GM12878 (cell line): Measurements from ENCODE around the gene CPS1. TPM values are rescaled to one million over a fixed set of nuclear protein-coding genes. Genes with fewer than 3 reads are reported as not detected.

Experiments used
- ATAC-seq: fragments of 200-7000 bp; cut with Tn5 transposase; 3 replicates; pipeline ENCODE4 v1.9.1; 2020; ENCODE audit warnings: mild to moderate bottlenecking, moderate library complexity
- BruUV-seq: library from RNA; stranded (reverse); fragments of 400-500 nt; replicated peaks from 2 replicates; lab custom pipeline; 2021; lab: Mats Ljungman, UMichigan
- CTCF ChIA-PET: fragments of 300-600 bp; sonication (Branson Sonifier 250); formaldehyde crosslinking; extraction: SDS; loops from one replicate; lab custom pipeline; 2021; ENCODE audit warnings: inconsistent platforms; lab: Yijun Ruan, JAX
- POLR2A ChIA-PET: fragments of 350-600 bp; formaldehyde crosslinking; extraction: SDS; loops from one replicate; lab custom pipeline; 2021; ENCODE audit warnings: inconsistent platforms; lab: Charles Lee
- RAD21 ChIA-PET: fragments of 300-600 bp; sonication (Branson Sonifier 250); formaldehyde crosslinking; loops from one replicate; lab custom pipeline; 2023; ENCODE audit warnings: antibody characterized with exemption; ENCODE audit not compliant: unreplicated experiment; lab: Charles Lee
- SMC1A ChIA-PET: fragments of 300-600 bp; sonication (Branson Sonifier 250); formaldehyde crosslinking; loops from one replicate; lab custom pipeline; 2023; ENCODE audit not compliant: unreplicated experiment, uncharacterized antibody; lab: Charles Lee
- DNase-seq: peaks from one replicate; pipeline ENCODE4 v3.0.0-alpha.2; 2011; ENCODE audit warnings: low read depth, low spot score
- FAIRE-seq: peaks from 3 replicates; lab custom pipeline; 2011; peaks lifted over from hg19 to GRCh38; lab: Jason Lieb, UNC
- H2AFZ ChIP-seq: 2 replicates; pipeline ENCODE4 v1.6.0; 2011; ENCODE audit warnings: low read depth, low read length, control low read depth; ENCODE audit not compliant: control insufficient read depth
- H3K27ac ChIP-seq: 2 replicates; pipeline ENCODE4 v1.5.1; 2011; ENCODE audit warnings: control low read depth; ENCODE audit not compliant: control insufficient read depth, insufficient read depth
- H3K27me3 ChIP-seq, 2 experiments: replicated peaks in 1 of 2; 2 replicates each; pipeline versions ENCODE4 v1.6.0 to v1.6.1; 2011; ENCODE audit warnings: low read length in 1 of 2; ENCODE audit not compliant: control insufficient read depth in 2 of 2, insufficient read depth in 2 of 2
- H3K36me3 ChIP-seq, 2 experiments: 2 replicates each; pipeline ENCODE4 v1.5.1; 2011; ENCODE audit warnings: low read length in 1 of 2; ENCODE audit not compliant: control insufficient read depth in 2 of 2, insufficient read depth in 2 of 2
- H3K4me1 ChIP-seq: 2 replicates; pipeline ENCODE4 v1.6.1; 2011; ENCODE audit warnings: mild to moderate bottlenecking, low read length, moderate library complexity, mixed read lengths; ENCODE audit not compliant: control insufficient read depth, insufficient read depth
- H3K4me2 ChIP-seq: 2 replicates; pipeline ENCODE4 v1.6.0; 2011; ENCODE audit warnings: control low read depth; ENCODE audit not compliant: control insufficient read depth, insufficient read depth
- H3K4me3 ChIP-seq: fragments of 200-600 bp; sonication (generic); 2 replicates; pipeline ENCODE4 v1.5.1; 2016
- H3K79me2 ChIP-seq: 2 replicates; pipeline ENCODE4 v1.6.0; 2011; ENCODE audit warnings: low read length; ENCODE audit not compliant: control insufficient read depth, insufficient read depth
- H3K9ac ChIP-seq: 2 replicates; pipeline ENCODE4 v1.8.0; 2011; ENCODE audit warnings: low read length, control low read depth, mixed read lengths; ENCODE audit not compliant: control insufficient read depth, insufficient read depth
- H3K9me3 ChIP-seq: replicated peaks from 3 replicates; pipeline ENCODE4 v1.5.1; 2011; ENCODE audit warnings: mild to moderate bottlenecking, low read length; ENCODE audit not compliant: control insufficient read depth, insufficient read depth
- H4K20me1 ChIP-seq: 2 replicates; pipeline ENCODE4 v1.6.0; 2011; ENCODE audit not compliant: control insufficient read depth, insufficient read depth
- CEBPB ChIP-seq, 2 experiments: fragments of 150-350 bp in 1 of 2; IDR thresholded peaks; 2 replicates each; pipeline ENCODE4 v1.6.1; 2012 to 2014; ENCODE audit warnings: low read depth in 2 of 2, low read length in 2 of 2, borderline replicate concordance in 1 of 2, inconsistent platforms in 1 of 2
- GABPA ChIP-seq: IDR thresholded peaks from 2 replicates; pipeline ENCODE4 v1.6.1; 2014; ENCODE audit warnings: antibody characterized with exemption, low read depth, mild to moderate bottlenecking, inconsistent platforms
- SREBF2 ChIP-seq: IDR thresholded peaks from 2 replicates; pipeline ENCODE4 v1.6.1; 2012; ENCODE audit warnings: mild to moderate bottlenecking, low read length
- WGBS: methylation state at CpG from one replicate; pipeline ENCODE4 v1.1.6; 2016; ENCODE audit warnings: low lambda C conversion rate; ENCODE audit not compliant: insufficient replicate concordance, insufficient coverage; ENCODE audit errors: missing lambda C conversion rate; 5-methylcytosine and 5-hydroxymethylcytosine counted together
- in situ Hi-C: fragments of 300-500 bp; cut with MboI; formaldehyde crosslinking; loops from 9 replicates; pipeline ENCODE4 v1.14.3; 2018; ENCODE audit warnings: mixed read lengths
- intact Hi-C: fragments of 100-400 bp; cut with micrococcal nuclease; formaldehyde crosslinking; loops from one replicate; pipeline ENCODE4 v1.14.2; 2022; ENCODE audit not compliant: unreplicated experiment
- polyA plus RNA-seq, 11 experiments: library from polyadenylated mRNA; depleted of rRNA in 4 of 11; unstranded in 6 of 11; stranded (reverse) in 5 of 11; fragments of >200 nt; fragmentation: Nextera tagmentation in 4 of 11; fragmentation: Illumina TruSeq in 1 of 11; extraction: Ambion mirVana in 4 of 11; extraction: Trizol in 1 of 11; gene quantifications; 1 replicate in 1 of 11; 2 replicates in 10 of 11; pipeline versions ENCODE4 v1.2.1 to v1.2.3, GENCODE V29; 2011 to 2016; ENCODE audit warnings: inconsistent platforms in 2 of 11, missing spikeins in 2 of 11, low read depth in 1 of 11
- total RNA-seq, 4 experiments: library from RNA; depleted of rRNA in 3 of 4; stranded (reverse); fragments of >200 nt in 3 of 4; fragmentation: Illumina TruSeq in 1 of 4; extraction: Trizol in 1 of 4; gene quantifications; 2 replicates each; pipeline versions ENCODE4 v1.2.1 to v1.2.3, GENCODE V29; 2013 to 2021
- TF ChIP-seq, protein P1 (sequence below): fragments of 450-650 bp; formaldehyde crosslinking; IDR thresholded peaks from 2 replicates; pipeline ENCODE4 v1.4.0; 2020; ENCODE audit warnings: mild to moderate bottlenecking, moderate library complexity
- TF ChIP-seq, protein P2 (sequence below): IDR thresholded peaks from 2 replicates; pipeline ENCODE4 v1.6.1; 2011; ENCODE audit warnings: borderline replicate concordance, low read depth, mild to moderate bottlenecking, moderate library complexity, mixed read lengths, low read length; ENCODE audit not compliant: insufficient read depth; ENCODE audit errors: extremely low read length
- TF ChIP-seq, protein P3 (sequence below): fragments of 150-350 bp; IDR thresholded peaks from 2 replicates; pipeline ENCODE4 v1.6.1; 2014; ENCODE audit warnings: mild to moderate bottlenecking, low read depth, low read length

The CPS1 gene
- total and polyA plus RNA-seq, 10 of the 15 experiments (the other 5 are each of a cell fraction or from before 2014, with no cell fraction given): 0.20 to 4.6 (median 0.55) TPM

DNA sequence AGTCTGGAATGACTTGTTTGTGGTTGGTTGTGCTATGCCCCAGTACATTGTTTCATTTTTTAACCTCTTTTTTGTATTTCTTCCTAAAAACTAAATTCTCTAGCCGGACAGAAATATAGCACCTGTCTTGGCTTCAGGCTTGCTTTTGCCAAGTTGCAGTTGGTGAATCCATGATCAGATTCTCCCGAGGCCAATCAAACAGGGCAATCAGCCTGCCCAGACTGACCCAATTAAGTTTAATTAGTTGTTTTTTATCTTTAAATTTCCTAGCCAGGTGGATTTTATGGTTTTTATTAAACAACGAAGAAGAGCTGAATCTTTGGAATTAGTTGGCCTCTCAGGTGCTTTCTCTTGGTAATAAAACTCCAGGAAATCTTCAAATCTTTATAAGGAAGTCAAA is 162.1 kb downstream of the CPS1 start (continued):
- TF ChIP-seq GABPA: no peak
- TF ChIP-seq, protein P1, sequence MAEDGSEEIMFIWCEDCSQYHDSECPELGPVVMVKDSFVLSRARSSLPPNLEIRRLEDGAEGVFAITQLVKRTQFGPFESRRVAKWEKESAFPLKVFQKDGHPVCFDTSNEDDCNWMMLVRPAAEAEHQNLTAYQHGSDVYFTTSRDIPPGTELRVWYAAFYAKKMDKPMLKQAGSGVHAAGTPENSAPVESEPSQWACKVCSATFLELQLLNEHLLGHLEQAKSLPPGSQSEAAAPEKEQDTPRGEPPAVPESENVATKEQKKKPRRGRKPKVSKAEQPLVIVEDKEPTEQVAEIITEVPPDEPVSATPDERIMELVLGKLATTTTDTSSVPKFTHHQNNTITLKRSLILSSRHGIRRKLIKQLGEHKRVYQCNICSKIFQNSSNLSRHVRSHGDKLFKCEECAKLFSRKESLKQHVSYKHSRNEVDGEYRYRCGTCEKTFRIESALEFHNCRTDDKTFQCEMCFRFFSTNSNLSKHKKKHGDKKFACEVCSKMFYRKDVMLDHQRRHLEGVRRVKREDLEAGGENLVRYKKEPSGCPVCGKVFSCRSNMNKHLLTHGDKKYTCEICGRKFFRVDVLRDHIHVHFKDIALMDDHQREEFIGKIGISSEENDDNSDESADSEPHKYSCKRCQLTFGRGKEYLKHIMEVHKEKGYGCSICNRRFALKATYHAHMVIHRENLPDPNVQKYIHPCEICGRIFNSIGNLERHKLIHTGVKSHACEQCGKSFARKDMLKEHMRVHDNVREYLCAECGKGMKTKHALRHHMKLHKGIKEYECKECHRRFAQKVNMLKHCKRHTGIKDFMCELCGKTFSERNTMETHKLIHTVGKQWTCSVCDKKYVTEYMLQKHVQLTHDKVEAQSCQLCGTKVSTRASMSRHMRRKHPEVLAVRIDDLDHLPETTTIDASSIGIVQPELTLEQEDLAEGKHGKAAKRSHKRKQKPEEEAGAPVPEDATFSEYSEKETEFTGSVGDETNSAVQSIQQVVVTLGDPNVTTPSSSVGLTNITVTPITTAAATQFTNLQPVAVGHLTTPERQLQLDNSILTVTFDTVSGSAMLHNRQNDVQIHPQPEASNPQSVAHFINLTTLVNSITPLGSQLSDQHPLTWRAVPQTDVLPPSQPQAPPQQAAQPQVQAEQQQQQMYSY: no peak
- TF ChIP-seq, protein P2, sequence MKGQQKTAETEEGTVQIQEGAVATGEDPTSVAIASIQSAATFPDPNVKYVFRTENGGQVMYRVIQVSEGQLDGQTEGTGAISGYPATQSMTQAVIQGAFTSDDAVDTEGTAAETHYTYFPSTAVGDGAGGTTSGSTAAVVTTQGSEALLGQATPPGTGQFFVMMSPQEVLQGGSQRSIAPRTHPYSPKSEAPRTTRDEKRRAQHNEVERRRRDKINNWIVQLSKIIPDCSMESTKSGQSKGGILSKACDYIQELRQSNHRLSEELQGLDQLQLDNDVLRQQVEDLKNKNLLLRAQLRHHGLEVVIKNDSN: no peak
- no peak for TF ChIP-seq CEBPB (IDR thresholded peaks at IDR 0.05; ENCODE audit: borderline replicate concordance in 1 of 2, low read depth in 2 of 2, low read length in 2 of 2)

DNA sequence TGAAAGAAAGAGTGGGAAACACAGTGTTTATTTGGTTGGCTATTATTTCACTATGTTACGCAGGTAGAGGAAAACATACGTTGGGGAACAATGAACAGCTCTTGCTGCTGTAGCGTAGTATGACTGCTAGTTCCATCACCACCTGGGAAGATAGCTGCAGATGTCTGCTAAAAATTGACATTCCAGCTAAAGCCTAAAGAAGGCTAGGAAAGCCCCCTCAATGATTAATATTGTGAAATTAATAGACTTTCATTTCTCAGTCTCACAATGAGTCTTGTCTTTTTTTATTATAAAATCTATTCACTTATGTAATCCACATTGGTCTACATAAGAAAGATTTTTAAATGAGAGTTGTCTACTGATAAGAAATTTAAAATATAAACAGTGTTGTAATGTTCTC is 165.7 kb downstream of the CPS1 start:
- ChIA-PET POLR2A (no interaction called here), SMC1A (no interaction called here), CTCF (no interaction called here), RAD21 (no interaction called here)
- H3K79me2 ChIP-seq: no peaks in the 10 kb centered on the region
- no peak overlapping the region for H3K9ac ChIP-seq
- DNase-seq (no peak), ATAC-seq (peak; percentile 74), FAIRE-seq (no peak)
- no peak overlapping the region for H3K4me3 ChIP-seq
- no peak overlapping the region for H2AFZ ChIP-seq
- BruUV-seq: no TSS peak
- H3K4me2 ChIP-seq: no peak overlapping the region
- no peak overlapping the region for H3K27ac ChIP-seq
- no peaks in the 10 kb centered on the region for H3K4me1 ChIP-seq
- H3K9me3 ChIP-seq: no peaks in the 10 kb centered on the region
- WGBS: 30% methylated on average over 3 of the region's 3 CpGs
- in situ Hi-C loops: no loop called here
- H3K36me3 ChIP-seq: no peaks in the 10 kb centered on the region
- no peaks in the 10 kb centered on the region; a peak in 1 of 4 replicates for H3K27me3 ChIP-seq
- TF ChIP-seq, protein P3, sequence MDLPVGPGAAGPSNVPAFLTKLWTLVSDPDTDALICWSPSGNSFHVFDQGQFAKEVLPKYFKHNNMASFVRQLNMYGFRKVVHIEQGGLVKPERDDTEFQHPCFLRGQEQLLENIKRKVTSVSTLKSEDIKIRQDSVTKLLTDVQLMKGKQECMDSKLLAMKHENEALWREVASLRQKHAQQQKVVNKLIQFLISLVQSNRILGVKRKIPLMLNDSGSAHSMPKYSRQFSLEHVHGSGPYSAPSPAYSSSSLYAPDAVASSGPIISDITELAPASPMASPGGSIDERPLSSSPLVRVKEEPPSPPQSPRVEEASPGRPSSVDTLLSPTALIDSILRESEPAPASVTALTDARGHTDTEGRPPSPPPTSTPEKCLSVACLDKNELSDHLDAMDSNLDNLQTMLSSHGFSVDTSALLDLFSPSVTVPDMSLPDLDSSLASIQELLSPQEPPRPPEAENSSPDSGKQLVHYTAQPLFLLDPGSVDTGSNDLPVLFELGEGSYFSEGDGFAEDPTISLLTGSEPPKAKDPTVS: no peak
- TF ChIP-seq SREBF2: no peak
- intact Hi-C loops: no loop called here
- no peaks in the 10 kb centered on the region for H4K20me1 ChIP-seq
